HL-60/S4 treated with retinoic acid at 250 ng/mL for 4 days and 3 days (cell line): ENCODE results near the gene MYO5C.

Experiments used
- in situ Hi-C: fragments of 300-500 bp; cut with MboI; formaldehyde crosslinking; loops from 2 replicates; pipeline ENCODE4 v1.7.0; 2022; ENCODE audit warnings: low sequenced_read_pairs

The MYO5C gene, protein sequence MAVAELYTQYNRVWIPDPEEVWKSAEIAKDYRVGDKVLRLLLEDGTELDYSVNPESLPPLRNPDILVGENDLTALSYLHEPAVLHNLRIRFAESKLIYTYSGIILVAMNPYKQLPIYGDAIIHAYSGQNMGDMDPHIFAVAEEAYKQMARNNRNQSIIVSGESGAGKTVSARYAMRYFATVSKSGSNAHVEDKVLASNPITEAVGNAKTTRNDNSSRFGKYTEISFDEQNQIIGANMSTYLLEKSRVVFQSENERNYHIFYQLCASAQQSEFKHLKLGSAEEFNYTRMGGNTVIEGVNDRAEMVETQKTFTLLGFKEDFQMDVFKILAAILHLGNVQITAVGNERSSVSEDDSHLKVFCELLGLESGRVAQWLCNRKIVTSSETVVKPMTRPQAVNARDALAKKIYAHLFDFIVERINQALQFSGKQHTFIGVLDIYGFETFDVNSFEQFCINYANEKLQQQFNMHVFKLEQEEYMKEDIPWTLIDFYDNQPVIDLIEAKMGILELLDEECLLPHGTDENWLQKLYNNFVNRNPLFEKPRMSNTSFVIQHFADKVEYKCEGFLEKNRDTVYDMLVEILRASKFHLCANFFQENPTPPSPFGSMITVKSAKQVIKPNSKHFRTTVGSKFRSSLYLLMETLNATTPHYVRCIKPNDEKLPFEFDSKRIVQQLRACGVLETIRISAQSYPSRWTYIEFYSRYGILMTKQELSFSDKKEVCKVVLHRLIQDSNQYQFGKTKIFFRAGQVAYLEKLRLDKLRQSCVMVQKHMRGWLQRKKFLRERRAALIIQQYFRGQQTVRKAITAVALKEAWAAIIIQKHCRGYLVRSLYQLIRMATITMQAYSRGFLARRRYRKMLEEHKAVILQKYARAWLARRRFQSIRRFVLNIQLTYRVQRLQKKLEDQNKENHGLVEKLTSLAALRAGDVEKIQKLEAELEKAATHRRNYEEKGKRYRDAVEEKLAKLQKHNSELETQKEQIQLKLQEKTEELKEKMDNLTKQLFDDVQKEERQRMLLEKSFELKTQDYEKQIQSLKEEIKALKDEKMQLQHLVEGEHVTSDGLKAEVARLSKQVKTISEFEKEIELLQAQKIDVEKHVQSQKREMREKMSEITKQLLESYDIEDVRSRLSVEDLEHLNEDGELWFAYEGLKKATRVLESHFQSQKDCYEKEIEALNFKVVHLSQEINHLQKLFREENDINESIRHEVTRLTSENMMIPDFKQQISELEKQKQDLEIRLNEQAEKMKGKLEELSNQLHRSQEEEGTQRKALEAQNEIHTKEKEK (N-terminal part only)

DNA sequence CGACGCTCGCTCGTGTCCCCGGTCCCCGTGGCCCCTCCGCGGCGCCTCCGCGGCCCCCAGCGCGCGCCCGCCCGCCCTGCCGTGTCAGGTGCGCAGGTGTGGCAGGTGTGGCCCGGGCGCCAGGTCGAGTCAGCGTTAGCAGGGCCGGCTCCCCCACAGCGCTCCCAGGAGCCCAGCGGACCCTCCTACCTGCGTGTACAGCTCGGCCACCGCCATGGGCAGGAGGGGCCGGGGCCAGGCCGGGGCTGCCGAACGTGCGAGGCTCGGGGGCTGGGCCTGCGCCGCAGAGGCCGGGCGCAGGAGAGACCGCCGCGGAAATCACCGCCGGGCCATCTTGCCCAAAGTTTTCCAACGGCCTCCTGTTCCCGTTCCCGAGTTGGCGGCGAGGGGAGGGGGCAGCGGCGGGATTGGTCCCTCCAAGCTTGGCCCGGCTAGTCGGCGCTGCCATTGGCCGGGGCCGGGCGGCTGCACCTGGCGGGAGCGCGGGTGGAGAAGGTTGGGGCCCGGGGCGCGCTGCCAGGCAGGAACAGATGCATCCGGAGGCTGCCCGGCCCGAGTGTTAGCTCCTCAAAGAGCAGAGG lies at the start of gene MYO5C:
Gene MYO5C (minus strand): TSS at position 384 of the 581 bp plus-strand sequence. CDS start 168 bp downstream, at position 216.
- in situ Hi-C loops, result no loop called here

DNA sequence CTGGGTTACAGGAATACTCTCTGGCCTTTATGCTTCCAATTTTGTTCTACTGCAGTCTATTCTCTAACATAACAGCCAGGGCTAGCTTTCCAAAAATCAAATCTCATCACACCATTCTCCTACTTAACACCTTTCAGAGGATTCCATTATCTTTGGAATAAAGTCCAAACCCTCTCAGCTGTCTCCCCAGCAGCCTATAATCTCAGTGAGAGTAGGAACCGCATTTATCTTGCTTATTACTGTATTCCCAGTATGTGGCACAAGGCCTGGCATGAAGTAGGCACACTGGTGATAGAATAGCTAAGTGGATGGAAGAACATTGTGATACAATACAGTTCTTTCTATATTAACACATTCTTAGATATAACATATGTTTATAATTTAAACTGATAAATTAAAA lies 49.0 kb upstream of the MYO5C start:
- in situ Hi-C loops, result loop anchor here (25.0 kb wide), 1 partner anchor 393 kb away; no protein-coding TSS in a partner anchor

DNA sequence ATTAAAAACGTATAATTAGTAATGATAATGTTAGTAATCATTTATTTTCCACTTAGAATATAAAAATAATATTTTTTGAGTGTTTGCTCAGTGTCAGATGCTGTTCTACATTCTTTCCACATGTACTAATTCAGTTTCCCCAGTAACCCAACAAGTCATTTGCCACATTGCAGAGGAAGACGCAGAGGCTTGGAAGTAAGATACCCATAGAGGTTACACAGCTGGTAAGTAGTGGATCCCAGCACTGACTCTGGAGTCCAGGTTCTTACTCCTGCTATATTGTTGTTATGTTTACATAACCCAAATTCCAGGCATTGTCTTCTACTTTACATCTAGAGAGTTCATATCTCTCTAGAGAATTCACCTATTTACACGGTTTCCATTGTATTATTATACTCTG lies 48.2 kb upstream of the MYO5C start:
- in situ Hi-C loops, result loop anchor here (25.0 kb wide), 1 partner anchor 393 kb away; no protein-coding TSS in a partner anchor

DNA sequence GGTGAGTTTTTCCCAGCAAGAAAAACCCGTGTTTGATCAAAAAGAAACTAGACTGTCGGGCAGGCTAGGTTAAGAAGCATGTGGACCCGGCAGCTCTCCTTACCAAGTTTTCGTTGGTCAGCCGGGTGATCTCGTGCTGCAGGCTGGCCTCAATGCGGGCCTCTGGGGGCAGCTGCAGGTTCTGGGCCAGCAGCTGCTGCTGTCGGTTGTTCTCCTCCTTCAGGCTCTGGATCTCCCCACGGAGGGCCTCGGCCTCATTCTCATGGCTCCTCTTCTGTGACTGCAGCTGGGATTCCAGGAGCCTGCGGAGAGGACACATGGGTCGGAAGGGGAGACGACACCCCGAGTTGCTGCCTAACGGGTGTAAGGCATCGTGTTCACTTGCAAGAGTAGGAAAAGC lies 44.5 kb upstream of the MYO5C start:
- in situ Hi-C loops, result loop anchor here (25.0 kb wide), 1 partner anchor 397 kb away; no protein-coding TSS in a partner anchor

DNA sequence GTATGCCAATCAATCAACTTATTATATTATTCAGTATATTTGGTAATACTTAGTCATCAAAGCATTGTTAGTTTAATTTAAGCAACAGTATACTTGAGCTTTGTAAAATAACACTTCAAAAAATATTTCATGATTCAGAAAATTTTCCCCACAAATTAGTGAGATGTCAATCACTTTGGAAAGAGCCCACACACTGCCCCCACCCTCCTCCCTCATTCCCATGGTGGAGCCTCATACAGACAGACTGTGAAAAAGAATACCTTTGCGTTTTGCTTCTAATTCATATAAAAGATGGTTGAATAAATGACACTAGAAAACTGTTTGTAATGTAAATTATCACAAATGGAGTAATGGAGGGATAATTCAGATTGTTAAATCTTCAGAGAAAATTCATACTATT lies 43.3 kb upstream of the MYO5C start:
- in situ Hi-C loops, result loop anchor here (25.0 kb wide), 1 partner anchor 398 kb away; no protein-coding TSS in a partner anchor

DNA sequence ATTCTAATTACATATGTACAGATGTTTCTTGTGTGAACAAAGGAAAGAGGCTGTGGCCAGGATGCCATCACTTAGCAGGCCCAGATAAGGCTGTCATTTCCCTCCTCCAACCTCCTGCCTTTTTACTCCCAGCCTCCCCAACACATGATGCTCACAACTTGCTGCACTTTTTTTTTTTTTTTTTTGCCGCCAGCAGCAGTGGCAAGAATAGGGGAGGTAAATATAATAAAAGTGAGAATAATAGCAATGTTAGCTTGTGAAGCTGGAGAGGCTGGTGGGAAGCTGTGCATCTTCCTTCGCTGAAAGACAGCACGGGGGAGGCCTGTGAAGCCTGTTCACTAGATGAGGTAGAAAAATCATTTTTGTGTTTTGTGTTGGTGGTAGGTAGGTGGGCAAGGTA lies 42.5 kb upstream of the MYO5C start:
- in situ Hi-C loops, result loop anchor here (25.0 kb wide), 1 partner anchor 399 kb away; no protein-coding TSS in a partner anchor

DNA sequence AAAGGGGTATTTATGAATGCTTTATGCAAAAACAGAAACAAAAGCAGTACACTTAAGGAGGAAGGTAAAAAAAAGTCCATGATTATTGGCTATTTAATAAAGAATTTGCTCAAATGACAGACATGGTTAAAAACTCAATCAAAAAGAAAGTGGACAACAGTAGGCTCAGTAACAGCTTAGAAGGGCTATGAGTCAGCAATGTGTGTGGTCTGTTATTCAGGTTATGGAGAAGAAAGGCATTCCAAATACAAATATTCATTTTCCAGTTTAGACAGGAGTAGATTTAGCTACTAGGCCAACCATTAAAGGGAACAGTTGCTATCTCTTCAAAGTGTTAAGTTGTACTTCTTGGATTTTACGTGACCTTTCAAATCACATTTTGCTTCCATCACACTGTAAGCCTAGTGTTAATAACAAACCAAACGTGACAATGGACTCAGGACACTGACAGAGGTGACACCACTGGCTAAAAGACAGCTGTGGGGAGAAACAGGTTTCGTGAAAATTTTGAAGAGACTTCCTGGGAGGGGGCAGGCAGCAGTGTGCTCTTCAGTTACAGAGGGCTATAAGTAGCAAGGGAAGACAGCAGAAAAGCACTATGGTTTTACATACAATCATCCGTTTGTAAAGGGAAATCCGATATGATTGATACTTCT lies 41.7 kb upstream of the MYO5C start:
- in situ Hi-C loops, result loop anchor here (25.0 kb wide), 1 partner anchor 400 kb away; no protein-coding TSS in a partner anchor

DNA sequence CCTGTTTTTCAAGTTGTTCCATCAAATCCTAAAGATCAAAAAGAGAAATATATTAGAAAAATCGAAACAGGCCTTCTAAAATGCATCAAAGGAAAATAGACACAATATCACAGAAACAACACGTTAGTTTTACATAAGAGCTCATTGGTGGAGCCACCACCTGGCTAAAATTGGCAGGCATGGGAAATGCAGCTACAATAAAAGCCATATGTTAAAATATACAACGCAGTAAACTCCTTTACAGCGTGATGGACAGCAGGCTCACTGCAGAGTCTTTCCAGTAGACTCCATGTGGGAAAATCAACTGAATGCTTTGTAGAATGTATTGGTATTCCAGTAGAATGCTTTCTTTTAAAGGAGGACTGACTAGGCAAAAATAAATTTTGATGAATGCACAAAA lies 40.9 kb upstream of the MYO5C start:
- in situ Hi-C loops, result loop anchor here (25.0 kb wide), 1 partner anchor 401 kb away; no protein-coding TSS in a partner anchor

DNA sequence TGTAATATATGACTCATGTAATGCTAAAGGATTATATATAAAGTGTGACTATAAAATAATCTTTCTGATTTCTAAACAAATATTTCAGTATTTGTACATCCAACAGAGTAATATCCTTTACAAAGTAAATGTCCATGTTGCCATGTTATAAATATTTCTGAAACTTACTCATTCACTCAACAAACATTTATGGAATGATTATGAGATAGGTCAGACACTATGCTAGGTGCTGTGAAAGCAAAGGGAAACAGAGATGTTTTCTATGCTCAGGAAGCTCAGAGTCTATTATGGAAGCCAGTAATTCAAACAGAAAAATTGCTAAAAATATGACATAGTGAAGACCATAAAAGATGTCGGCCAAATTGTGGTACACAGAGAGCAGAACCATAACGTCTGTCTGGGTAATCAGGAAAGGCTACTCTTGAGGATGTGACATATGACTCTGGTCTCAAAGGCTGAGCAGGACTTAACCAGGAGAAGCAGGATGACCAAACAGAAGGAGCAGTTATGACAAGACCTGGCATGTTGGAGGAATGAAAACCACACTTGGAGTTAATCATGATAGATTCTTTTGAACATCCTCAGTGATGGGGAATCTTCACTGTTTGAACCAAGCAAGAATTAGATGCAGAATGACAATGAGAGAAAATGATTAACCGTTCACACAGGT lies 39.0 kb upstream of the MYO5C start:
- in situ Hi-C loops, result loop anchor here (25.0 kb wide), 1 partner anchor 403 kb away; no protein-coding TSS in a partner anchor

DNA sequence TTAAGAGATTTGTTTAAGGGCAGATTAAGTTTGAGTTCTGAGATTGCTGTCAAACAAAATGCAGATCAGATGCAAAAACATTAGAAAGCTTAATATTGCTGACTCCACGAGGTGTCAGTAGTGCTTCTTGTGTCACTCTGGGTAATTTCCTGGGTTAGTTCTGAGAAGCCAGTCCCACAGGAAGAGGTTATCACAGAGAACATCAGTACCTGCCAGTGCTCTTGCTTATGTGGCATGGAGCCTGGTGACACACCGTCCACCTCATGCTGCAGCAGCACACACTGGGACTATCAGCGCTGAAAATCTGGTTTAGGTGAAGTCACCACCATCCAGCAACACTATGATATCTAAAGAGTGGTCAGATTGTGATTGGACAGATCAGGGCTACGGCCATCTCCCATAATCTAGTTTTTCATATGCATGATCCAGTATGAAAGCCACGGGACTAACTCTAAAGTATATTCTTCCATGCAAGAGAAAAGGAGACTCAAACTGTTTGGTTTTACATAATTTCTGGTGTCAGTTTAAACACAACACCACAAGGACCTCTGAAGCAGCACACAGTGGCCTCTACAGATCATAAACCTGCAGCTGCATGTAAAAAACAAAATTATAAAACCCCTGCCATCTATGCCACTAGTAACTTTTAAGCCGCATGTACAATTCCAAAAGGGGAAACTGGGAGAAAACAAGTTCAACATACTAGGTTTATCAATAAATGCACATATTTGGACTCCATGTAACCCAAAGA lies 36.1 kb upstream of the MYO5C start:
- in situ Hi-C loops, result loop anchor here (25.0 kb wide), 1 partner anchor 406 kb away; no protein-coding TSS in a partner anchor

DNA sequence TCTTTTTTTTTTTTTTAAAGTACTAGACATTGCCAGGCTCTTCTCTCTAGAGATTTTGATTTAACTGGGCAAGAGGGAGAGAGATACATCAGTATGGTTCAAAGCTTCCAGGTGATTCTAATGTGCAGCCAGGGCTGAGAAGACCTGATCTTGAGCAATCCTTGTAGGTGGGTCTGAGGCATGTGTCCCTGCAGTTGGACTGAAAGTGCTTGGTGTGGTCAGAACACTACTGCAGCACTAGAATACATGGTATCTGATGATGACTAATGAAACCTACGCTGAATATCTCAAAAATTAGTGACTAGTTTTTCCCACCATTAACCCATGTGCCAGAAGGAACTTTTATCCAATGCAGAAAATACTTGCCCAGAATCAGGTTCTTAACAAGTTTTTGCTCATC lies 34.4 kb upstream of the MYO5C start:
- in situ Hi-C loops, result loop anchor here (25.0 kb wide), 1 partner anchor 407 kb away; no protein-coding TSS in a partner anchor

DNA sequence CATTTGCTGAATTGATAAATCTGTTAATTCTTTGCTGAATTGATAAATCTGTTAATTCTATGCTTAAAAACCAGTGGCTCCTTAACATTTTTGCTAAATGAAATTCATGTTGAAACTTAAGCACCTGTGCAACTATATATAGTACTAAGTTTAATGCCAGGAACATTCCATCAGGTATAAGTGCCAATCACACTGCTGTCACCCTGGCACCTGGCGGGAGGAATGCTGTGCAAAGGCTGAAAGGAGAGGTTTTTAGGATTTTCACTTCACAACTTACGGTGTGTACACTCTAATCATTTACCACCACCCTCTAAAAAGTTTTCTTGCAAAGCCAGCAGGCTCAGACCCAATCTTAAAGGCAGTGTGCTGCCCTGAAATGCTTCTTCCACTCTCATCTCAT lies 33.5 kb upstream of the MYO5C start:
- in situ Hi-C loops, result loop anchor here (25.0 kb wide), 1 partner anchor 408 kb away; no protein-coding TSS in a partner anchor

DNA sequence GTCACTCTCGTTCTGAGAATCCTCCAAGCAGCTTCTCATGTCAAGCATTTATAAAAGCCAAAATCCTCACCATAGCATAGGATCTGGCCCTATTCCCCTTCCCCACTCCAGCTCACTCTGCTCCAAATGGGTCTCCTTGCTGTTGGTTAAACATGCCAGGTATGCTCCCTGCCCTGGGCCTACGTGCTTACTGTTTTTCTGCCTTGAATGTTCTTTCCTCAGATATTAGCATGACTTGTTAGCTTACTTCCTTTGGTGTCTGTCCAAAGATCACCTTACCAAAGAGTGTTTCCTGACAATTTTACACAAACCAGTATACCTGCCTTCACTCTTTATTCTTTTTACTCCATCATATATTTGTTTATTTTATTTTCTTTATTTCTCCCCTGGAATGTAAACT lies 33.1 kb upstream of the MYO5C start:
- in situ Hi-C loops, result loop anchor here (25.0 kb wide), 1 partner anchor 409 kb away; no protein-coding TSS in a partner anchor

DNA sequence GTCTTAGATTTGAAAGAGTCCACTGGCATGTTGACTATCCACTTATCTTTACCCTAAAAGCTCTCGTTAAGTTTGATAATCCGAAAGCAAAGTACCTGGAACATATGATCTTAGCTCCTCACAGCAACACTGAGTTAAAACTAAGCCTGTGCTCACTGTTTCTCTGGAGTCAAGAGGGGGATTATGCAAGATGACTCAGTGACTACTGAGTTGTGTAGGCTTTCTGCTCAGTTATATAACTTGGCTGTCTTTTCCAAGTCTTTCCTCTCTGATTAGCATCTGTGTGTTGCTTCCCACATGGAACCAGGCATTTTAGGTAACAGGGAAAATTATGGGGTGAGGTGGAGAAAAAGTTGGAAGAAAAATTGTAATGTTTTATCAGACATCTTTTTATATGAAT lies 31.2 kb upstream of the MYO5C start:
- in situ Hi-C loops, result loop anchor here (25.0 kb wide), 1 partner anchor 411 kb away; no protein-coding TSS in a partner anchor

DNA sequence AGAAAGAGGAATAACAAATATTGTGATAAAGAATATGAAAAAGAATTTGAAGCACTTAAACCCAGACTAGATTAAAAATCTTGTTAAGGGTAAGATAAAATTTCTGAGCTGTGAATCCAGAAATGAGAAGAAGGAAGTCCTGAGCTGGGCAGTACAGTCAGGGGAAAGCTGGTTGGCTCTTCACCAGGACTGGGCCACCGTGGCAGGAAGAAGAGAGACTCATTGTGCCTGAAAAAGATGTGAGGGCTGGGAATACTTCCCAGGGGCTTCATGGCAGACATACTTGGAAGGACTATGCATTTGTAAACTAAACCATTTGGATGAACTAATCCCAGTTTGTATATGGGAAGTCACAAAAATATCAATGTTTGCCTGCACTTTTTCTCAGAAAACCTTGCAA lies 28.5 kb upstream of the MYO5C start:
- in situ Hi-C loops, result no loop called here

DNA sequence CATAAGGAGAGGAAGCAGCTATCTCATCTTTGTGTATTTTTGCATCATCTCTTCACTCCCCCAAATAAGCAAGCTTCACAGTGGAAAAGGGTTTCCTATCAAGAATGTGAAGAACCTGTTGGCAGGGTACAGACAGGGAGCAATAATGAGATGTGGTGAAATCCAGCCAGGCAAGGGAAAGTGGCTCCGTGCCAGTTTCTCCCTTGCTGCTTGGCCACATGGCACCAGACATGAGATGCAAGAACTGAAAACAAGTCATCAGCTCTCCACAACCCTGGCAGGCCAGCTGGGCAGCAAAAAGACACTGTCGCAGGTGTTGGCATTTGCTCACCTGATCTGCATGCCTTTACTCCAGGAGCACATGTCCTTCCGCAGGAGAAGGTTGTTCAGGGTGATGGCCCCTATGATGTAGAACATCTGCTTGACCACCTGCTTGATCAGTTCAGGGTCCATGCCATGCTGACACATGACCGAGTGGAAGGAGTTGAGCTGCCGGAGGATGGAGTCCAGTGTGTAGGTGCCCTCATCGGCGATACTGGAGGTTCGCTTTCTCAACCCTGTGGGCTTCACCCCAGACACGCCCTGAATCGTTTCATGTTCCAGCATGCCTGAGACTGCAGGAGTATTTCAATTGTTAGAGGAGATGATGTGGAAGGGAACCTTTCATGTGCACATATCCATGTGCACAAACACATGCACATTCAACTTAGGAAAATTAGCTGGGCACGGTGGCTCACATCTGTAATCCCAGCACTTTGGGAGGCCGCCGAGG lies 23.3 kb upstream of the MYO5C start:
- in situ Hi-C loops, result no loop called here

DNA sequence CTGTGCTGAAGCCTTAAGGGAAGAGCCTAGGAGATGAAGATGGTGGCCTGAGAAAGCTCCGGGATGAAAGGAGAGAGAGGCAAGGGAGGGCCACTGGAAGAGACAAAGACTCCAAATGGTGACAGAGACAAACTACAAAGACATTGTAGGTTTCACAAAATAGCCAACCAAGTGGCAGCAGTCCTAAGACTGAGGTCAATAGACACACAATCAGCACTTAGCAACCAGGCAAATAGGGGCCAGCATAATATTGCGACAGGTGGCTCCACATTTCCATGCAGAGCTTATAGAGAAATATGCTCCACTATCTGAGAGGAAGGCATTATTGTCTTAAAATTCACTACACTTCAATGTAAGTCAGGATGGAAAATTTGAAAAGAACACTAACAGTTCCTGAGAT lies 22.1 kb upstream of the MYO5C start:
- in situ Hi-C loops, result no loop called here
